Peyer's patch (tissue), 4 donors: ENCODE measurements around the gene SLC16A13. TPM values are rescaled to one million over a fixed set of nuclear protein-coding genes. Genes with fewer than 3 reads are reported as not detected.

ENCODE experiments used
- DNase-seq, 3 donors: peaks; one replicate each; pipeline ENCODE4 v3.0.0-alpha.2; 2017 to 2019
- H3K27ac ChIP-seq, 4 donors: fragments of 200-600 bp; sonication (generic); one replicate each; pipeline ENCODE4 v1.5.1; 2016 to 2019
- H3K27me3 ChIP-seq, 2 donors: fragments of 200-600 bp; sonication (generic); one replicate each; pipeline ENCODE4 v1.5.1; 2019
- H3K36me3 ChIP-seq, 3 donors: fragments of 200-600 bp; sonication (generic); one replicate each; pipeline ENCODE4 v1.5.1; 2016 to 2019
- H3K4me1 ChIP-seq, 4 donors: fragments of 200-600 bp; sonication (generic); one replicate each; pipeline ENCODE4 v1.5.1; 2016 to 2019
- H3K4me3 ChIP-seq, 4 donors: fragments of 200-600 bp; sonication (generic); 1 replicate in 3 of 4; 2 replicates in 1 of 4; pipeline ENCODE4 v1.5.1; 2016 to 2019; ENCODE audit warnings: mild to moderate bottlenecking in 1 of 4
- H3K9me3 ChIP-seq, 4 donors: fragments of 200-600 bp; sonication (generic); one replicate each; pipeline ENCODE4 v1.5.1; 2016 to 2019; ENCODE audit warnings: mild to moderate bottlenecking in 1 of 4
- POLR2A ChIP-seq, 2 donors: fragments of 450-650 bp; IDR thresholded peaks; one replicate each; pipeline ENCODE4 v1.5.1; 2017; ENCODE audit warnings: antibody characterized with exemption in 2 of 2, mild to moderate bottlenecking in 2 of 2, moderate library complexity in 2 of 2
- total RNA-seq, 4 donors: library from RNA; depleted of rRNA; stranded (reverse); fragments of >200 nt; gene quantifications; one replicate each; pipeline ENCODE4 v1.1.0, GENCODE V29; 2016
- TF ChIP-seq, protein P1 (sequence below), 6 experiments: fragments of 450-650 bp in 4 of 6; fragments of 200-600 bp in 2 of 6; sonication (generic) in 1 of 6; IDR thresholded peaks; one replicate each; pipeline ENCODE4 v1.5.1; 2017 to 2019; ENCODE audit warnings: antibody characterized with exemption in 6 of 6, mild to moderate bottlenecking in 3 of 6, moderate library complexity in 1 of 6

The SLC16A13 gene
- total RNA-seq, 4 donors from 2014 or later, result 7.5 to 16.4 (median 8.8) TPM

DNA sequence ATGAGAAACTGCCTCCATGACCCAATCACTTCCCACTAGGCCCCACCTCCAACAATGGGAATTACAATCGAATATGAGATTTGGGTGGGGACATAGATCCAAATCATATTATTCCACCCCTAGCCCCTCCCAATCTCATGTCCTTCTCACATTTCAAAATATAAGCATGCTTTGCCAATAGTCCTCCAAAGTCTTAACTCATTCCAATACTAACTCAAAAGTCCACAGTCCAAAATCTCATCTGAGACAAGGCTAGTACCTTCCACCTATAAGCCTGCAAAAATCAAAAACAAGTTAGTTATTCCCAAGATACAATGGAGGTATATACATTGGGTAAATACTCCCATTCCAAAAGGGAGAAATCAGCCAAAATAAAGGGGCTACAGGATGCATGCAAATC lies 31.4 kb downstream of the SLC16A13 start:
- Histone ChIP-seq H3K36me3 (no peaks in the 10 kb centered on the region), H3K27ac (no peak overlapping the region), H3K4me3 (no peak overlapping the region), H3K27me3 (no peaks in the 10 kb centered on the region), H3K9me3 (peaks cover 0 to 8% (median 2%) of the 10 kb centered on the region in 4 donors), H3K4me1 (no peaks in the 10 kb centered on the region)
- no peak for TF ChIP-seq POLR2A (IDR thresholded peaks at IDR 0.05)
- TF ChIP-seq, protein P1, sequence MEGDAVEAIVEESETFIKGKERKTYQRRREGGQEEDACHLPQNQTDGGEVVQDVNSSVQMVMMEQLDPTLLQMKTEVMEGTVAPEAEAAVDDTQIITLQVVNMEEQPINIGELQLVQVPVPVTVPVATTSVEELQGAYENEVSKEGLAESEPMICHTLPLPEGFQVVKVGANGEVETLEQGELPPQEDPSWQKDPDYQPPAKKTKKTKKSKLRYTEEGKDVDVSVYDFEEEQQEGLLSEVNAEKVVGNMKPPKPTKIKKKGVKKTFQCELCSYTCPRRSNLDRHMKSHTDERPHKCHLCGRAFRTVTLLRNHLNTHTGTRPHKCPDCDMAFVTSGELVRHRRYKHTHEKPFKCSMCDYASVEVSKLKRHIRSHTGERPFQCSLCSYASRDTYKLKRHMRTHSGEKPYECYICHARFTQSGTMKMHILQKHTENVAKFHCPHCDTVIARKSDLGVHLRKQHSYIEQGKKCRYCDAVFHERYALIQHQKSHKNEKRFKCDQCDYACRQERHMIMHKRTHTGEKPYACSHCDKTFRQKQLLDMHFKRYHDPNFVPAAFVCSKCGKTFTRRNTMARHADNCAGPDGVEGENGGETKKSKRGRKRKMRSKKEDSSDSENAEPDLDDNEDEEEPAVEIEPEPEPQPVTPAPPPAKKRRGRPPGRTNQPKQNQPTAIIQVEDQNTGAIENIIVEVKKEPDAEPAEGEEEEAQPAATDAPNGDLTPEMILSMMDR (IDR thresholded peaks at IDR 0.05), result no peak
- no peak for DNase-seq

DNA sequence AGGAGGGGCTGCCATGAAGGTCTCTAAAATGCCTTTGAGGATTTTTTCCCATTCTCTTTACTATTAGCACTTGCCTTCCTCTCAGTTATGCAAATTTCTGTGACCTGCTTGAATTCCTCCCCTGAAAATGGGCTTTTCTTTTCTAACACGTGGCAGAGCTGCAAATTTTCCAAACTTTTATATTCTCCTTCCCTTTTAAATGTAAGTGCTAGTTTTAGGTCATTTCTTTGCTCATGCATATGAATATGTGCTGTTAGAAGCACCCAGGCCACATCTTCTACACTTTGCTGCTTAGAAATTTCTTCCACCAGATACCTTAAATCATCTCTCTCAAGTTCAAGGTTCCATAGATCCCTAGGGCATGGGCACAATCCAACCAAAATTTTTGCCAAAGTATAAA lies 32.5 kb downstream of the SLC16A13 start:
- peaks cover 0 to 8% (median 2%) of the 10 kb centered on the region in 4 donors for H3K9me3 ChIP-seq
- no peaks in the 10 kb centered on the region for H3K36me3 ChIP-seq
- DNase-seq, result no peak
- no peaks in the 10 kb centered on the region for H3K4me1 ChIP-seq
- no peaks in the 10 kb centered on the region for H3K27me3 ChIP-seq
- TF ChIP-seq, protein P1 (IDR thresholded peaks at IDR 0.05), result no peak
- no peak for TF ChIP-seq POLR2A (IDR thresholded peaks at IDR 0.05)
- no peak overlapping the region for H3K27ac ChIP-seq
- H3K4me3 ChIP-seq, result no peak overlapping the region

DNA sequence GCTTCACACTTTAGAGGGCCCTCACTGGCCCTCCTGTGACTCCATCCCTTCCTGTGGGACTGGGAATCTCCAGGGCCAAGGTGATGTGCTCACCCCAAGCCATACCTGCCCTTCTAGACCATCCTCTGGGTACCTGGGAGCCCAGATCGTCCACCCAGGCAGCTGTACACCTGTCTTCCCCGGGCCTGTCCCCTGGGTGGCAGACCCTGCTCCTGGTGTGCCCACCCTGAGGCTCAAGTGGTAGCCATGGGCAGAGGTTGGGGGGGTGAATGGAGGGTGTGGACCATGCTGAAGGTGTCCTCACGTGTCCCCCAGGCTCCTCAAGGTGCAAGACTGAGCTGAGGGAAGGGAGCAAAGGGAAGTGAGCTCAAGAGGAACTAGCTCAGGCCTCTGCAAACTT lies 34.9 kb downstream of the SLC16A13 start:
- H3K4me3 ChIP-seq, result no peak overlapping the region
- no peak for TF ChIP-seq POLR2A (IDR thresholded peaks at IDR 0.05)
- TF ChIP-seq, protein P1 (IDR thresholded peaks at IDR 0.05), result no peak
- H3K27me3 ChIP-seq, result no peaks in the 10 kb centered on the region
- no peaks in the 10 kb centered on the region for H3K36me3 ChIP-seq
- peaks cover 0 to 8% (median 2%) of the 10 kb centered on the region in 4 donors for H3K9me3 ChIP-seq
- H3K27ac ChIP-seq, result no peak overlapping the region
- DNase-seq, result no peak
- H3K4me1 ChIP-seq, result no peaks in the 10 kb centered on the region

DNA sequence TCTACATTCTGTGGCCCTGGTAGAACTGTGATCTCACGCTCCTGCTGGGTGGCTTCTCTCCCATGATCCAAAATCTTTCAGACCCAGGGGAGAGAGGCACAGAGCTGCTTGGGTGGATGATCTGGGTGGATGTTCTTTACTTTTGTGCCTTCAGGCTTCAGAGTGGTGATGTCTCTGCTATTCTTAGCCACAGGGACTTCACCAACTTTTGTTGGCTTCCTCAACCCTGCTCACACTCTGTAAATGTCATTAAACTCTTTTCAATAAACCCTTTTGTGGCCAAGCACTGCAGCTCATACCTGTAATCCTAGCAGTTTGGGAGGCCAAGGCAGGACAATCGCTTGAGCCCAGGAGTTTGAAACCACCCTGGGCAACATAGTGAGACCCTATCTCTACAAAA lies 36.6 kb downstream of the SLC16A13 start:
- H3K27ac ChIP-seq, result no peak overlapping the region
- H3K27me3 ChIP-seq, result no peaks in the 10 kb centered on the region
- DNase-seq, result no peak

DNA sequence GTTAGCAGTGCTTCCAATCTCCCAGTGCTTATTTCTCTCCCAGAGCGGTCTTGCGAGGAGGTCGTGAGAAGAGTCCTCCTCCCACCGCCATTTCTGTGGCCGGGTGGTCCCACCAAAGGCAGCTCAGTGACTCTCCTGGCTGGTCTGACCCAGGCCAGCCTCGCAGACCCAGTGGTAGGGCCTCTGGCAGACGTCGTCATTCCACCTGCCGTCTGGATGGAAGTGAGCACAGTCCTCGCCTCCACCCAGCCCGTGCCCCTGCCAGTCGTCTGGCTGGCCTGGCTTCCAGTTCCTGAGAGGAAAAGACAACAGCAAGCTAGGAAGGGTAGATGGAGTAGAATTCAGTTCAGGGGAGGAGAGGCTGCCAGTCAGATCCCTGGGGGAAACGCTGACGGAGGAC lies 39.1 kb downstream of the SLC16A13 start:
- TF ChIP-seq POLR2A (IDR thresholded peaks at IDR 0.05), result no peak
- TF ChIP-seq, protein P1 (IDR thresholded peaks at IDR 0.05), result no peak
- Histone ChIP-seq H3K27ac (no peak overlapping the region), H3K27me3 (no peaks in the 10 kb centered on the region), H3K36me3 (no peaks in the 10 kb centered on the region), H3K4me1 (no peaks in the 10 kb centered on the region), H3K9me3 (no peaks in the 10 kb centered on the region), H3K4me3 (no peak overlapping the region)
- DNase-seq, result no peak

More for the DNA sequence above, 36.6 kb downstream of the SLC16A13 start:
- TF ChIP-seq, protein P1 (IDR thresholded peaks at IDR 0.05), result no peak
- no peak for TF ChIP-seq POLR2A (IDR thresholded peaks at IDR 0.05)
- Histone ChIP-seq H3K9me3 (peaks cover 0 to 8% (median 2%) of the 10 kb centered on the region in 4 donors), H3K36me3 (no peaks in the 10 kb centered on the region), H3K4me1 (no peaks in the 10 kb centered on the region), H3K4me3 (no peak overlapping the region)
